Testis (tissue), 3 donors: ENCODE data around the gene KCNQ5. TPM values are rescaled to one million over a fixed set of nuclear protein-coding genes. Genes with fewer than 3 reads are reported as not detected.

Experiments used
- DNase-seq: peaks from one replicate; pipeline ENCODE4 v3.0.0-alpha.2; 2019
- H3K27ac ChIP-seq, 2 donors: fragments of 200-600 bp; sonication (generic); one replicate each; pipeline ENCODE4 v1.5.1; 2019
- H3K27me3 ChIP-seq: fragments of 200-600 bp; sonication (generic); one replicate; pipeline ENCODE4 v1.5.1; 2019
- H3K36me3 ChIP-seq: fragments of 200-600 bp; sonication (generic); one replicate; pipeline ENCODE4 v1.5.1; 2017; ENCODE audit warnings: low read depth; ENCODE audit errors: missing control alignments
- H3K4me1 ChIP-seq: fragments of 200-600 bp; sonication (generic); one replicate; pipeline ENCODE4 v1.5.1; 2019
- H3K4me3 ChIP-seq, 2 donors: fragments of 200-600 bp; sonication (generic); one replicate each; pipeline ENCODE4 v1.5.1; 2017 to 2019
- H3K9me3 ChIP-seq: fragments of 200-600 bp; sonication (generic); one replicate; pipeline ENCODE4 v1.5.1; 2017
- POLR2A ChIP-seq: fragments of 450-650 bp; IDR thresholded peaks from one replicate; pipeline ENCODE4 v1.6.1; 2017; ENCODE audit warnings: antibody characterized with exemption, mild to moderate bottlenecking, moderate library complexity
- WGBS, 2 donors: methylation state at CpG; one replicate each; pipeline ENCODE4 v1.1.5; 2018; 5-methylcytosine and 5-hydroxymethylcytosine counted together
- intact Hi-C: fragments of 100-400 bp; cut with DNase I; formaldehyde crosslinking; loops from one replicate; pipeline ENCODE4 v1.15.1; 2023; ENCODE audit warnings: low total_unique reads
- polyA plus RNA-seq: library from polyadenylated mRNA; stranded (reverse); fragments of 350-450 nt; fragmentation: Illumina TruSeq; extraction: RNeasy Lipid Tissue Mini Kit (QIAGEN cat#74804); gene quantifications from one replicate; pipeline ENCODE4 v1.2.3, GENCODE V29; 2014; ENCODE audit warnings: low read depth, low replicate concordance; ENCODE audit not compliant: insufficient read depth
- total RNA-seq, 2 donors: library from RNA; depleted of rRNA; stranded (reverse); fragments of >200 nt; gene quantifications; one replicate each; pipeline ENCODE4 v1.2.3, GENCODE V29; 2016
- TF ChIP-seq, protein P1 (sequence below), 3 experiments: fragments of 450-650 bp in 2 of 3; fragments of 200-600 bp in 1 of 3; sonication (generic) in 1 of 3; IDR thresholded peaks; one replicate each; pipeline ENCODE4 v1.5.1; 2016 to 2019; ENCODE audit warnings: antibody characterized with exemption in 3 of 3, mild to moderate bottlenecking in 2 of 3, moderate library complexity in 1 of 3

Gene KCNQ5
- total and polyA plus RNA-seq, 3 donors from 2014 or later = 0.43 to 1.1 (median 0.73) TPM

DNA sequence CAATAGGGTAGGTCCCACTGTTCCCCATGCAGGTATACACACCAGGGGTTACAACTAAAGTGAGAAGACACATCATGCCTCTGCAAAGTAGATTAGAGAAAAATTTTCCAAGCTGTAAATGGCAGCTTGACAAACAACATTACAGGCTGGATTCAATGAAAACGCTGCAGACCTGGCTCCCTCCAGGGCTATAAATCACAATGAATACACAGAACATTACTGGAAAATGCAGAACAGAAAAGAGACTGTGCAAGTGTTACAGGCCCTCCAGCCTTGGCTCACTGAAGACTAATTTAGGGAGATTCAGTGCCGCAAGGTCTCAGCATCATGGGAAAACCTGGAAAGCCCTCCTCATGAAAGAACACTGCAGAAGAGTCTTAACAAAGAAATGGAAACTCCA lies 395.6 kb downstream of the KCNQ5 start:
- H3K4me1 ChIP-seq = no peaks in the 10 kb centered on the region
- no peaks in the 10 kb centered on the region for H3K9me3 ChIP-seq
- no peak for DNase-seq
- TF ChIP-seq POLR2A = no peak
- H3K36me3 ChIP-seq = no peaks in the 10 kb centered on the region
- H3K27ac ChIP-seq = no peak overlapping the region
- 41 to 46% methylated on average over 2 of the region's 2 CpGs for WGBS, 2 donors
- intact Hi-C loops = no loop called here
- no peak overlapping the region for H3K4me3 ChIP-seq
- no peaks in the 10 kb centered on the region for H3K27me3 ChIP-seq

DNA sequence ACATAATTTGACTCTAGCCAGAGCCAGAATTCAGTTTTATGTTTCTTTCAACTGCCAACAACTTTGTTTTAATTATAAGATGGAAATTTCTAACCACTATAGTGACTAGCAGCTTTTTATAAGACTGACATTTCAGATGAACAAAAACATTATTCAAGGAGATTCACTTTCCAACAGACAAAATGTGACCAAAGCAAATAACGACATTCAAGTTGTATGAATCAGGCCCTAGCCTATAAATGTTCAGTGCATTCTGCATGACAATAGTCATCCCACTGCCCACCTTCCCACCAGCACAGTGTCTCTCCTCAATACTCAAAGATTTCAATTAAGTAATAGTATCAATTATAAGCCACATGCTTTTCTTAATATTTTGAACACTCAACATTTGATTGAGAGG lies 402.7 kb downstream of the KCNQ5 start:
- Histone ChIP-seq H3K4me1 (no peaks in the 10 kb centered on the region), H3K27ac (no peak overlapping the region), H3K36me3 (no peaks in the 10 kb centered on the region), H3K4me3 (no peak overlapping the region), H3K9me3 (no peaks in the 10 kb centered on the region), H3K27me3 (no peaks in the 10 kb centered on the region)
- TF ChIP-seq POLR2A = no peak
- TF ChIP-seq, protein P1, sequence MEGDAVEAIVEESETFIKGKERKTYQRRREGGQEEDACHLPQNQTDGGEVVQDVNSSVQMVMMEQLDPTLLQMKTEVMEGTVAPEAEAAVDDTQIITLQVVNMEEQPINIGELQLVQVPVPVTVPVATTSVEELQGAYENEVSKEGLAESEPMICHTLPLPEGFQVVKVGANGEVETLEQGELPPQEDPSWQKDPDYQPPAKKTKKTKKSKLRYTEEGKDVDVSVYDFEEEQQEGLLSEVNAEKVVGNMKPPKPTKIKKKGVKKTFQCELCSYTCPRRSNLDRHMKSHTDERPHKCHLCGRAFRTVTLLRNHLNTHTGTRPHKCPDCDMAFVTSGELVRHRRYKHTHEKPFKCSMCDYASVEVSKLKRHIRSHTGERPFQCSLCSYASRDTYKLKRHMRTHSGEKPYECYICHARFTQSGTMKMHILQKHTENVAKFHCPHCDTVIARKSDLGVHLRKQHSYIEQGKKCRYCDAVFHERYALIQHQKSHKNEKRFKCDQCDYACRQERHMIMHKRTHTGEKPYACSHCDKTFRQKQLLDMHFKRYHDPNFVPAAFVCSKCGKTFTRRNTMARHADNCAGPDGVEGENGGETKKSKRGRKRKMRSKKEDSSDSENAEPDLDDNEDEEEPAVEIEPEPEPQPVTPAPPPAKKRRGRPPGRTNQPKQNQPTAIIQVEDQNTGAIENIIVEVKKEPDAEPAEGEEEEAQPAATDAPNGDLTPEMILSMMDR (IDR thresholded peaks at IDR 0.05) = no peak
- intact Hi-C loops = no loop called here
- DNase-seq = no peak
- WGBS, 2 donors = 83 to 91% methylated on average over 1 of the region's 1 CpG

DNA sequence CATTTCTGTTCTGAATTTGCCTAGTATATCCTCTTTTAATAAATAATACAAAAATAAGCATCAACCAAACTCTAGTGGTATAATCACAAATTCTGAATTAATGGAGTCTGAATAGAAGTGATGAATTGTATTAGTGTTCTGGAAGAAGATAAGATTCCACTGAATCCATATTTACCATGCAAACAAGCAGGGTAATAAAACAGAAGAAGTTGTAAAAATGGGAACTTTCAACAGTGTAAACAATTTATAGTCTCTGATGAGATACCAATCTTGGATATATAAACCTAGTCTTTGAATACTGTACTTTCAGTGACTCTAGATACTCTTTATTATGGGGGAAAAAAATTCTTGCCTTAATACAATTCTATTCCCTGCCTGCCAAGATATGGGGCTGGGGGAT lies 405.8 kb downstream of the KCNQ5 start:
- H3K27me3 ChIP-seq = no peaks in the 10 kb centered on the region
- H3K4me3 ChIP-seq = no peak overlapping the region
- no peak overlapping the region for H3K27ac ChIP-seq
- H3K36me3 ChIP-seq = no peaks in the 10 kb centered on the region
- no peaks in the 10 kb centered on the region for H3K9me3 ChIP-seq
- intact Hi-C loops = no loop called here
- no peaks in the 10 kb centered on the region for H3K4me1 ChIP-seq
- no peak for DNase-seq
- no peak for TF ChIP-seq POLR2A
- TF ChIP-seq, protein P1 (IDR thresholded peaks at IDR 0.05) = no peak

DNA sequence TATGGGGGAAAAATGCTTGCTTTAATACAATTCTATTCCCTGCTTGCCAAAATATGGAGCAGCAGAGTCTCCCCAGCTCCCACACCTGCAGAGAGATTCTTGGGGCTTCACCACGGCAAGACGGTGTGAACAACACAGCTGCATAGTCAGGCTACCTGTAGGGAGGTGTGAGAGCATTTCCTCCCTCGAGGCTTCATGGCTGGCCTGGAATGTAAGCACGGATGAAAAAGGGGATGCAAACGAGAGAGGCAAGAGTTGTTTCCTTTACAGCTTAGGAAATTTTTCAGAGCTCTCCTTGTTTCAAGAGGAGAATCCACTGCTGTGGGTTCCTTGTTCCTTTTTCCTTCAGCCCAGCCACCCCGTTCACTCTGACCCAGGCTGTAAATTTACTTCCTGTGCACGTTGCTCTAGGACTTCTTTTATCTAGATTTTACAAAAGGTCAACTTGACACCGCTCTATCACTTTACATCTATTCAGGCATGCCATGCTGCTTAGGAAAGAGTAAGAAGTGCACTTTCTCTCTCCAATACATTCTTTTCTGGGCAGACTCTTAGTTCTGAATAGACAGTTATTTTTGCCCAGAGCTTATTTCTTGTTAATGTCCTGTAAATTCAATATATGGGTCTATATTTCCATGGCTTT lies 406.4 kb downstream of the KCNQ5 start:
- H3K9me3 ChIP-seq = no peaks in the 10 kb centered on the region
- 56 to 66% methylated on average over 8 of the region's 8 CpGs for WGBS, 2 donors
- intact Hi-C loops = no loop called here
- H3K4me1 ChIP-seq = no peaks in the 10 kb centered on the region
- DNase-seq = no peak
- H3K27me3 ChIP-seq = no peaks in the 10 kb centered on the region
- H3K4me3 ChIP-seq = no peak overlapping the region
- H3K36me3 ChIP-seq = no peaks in the 10 kb centered on the region
- no peak for TF ChIP-seq POLR2A
- TF ChIP-seq, protein P1 (IDR thresholded peaks at IDR 0.05) = no peak
- H3K27ac ChIP-seq = no peak overlapping the region

DNA sequence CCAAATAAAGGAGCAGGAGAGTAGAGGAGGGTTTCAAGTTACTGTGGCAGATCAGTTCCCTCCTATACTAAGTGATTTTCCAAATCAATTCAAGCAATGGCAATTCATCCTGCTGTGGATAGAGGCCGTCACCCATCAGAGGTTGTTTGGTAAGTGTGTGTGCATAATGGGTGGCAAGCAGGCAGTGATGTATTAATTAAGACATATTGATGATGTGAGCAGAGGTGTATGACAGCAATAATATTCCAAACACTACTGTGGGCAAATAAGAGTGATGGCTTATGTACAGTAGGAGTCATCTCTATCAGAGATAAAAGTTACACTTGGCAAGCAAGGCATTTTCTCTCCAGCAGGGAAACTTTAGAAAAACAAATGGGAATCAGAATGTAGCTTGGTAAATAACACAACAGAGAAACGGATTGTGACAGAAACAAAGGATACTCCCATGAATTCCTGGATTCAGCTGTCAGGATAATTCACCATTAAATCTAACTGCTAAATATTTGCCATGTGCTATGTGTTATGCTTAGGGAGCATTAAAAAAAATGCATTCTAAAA lies 407.1 kb downstream of the KCNQ5 start:
- Histone ChIP-seq H3K4me1 (no peaks in the 10 kb centered on the region), H3K9me3 (no peaks in the 10 kb centered on the region), H3K36me3 (no peaks in the 10 kb centered on the region), H3K4me3 (no peak overlapping the region), H3K27ac (no peak overlapping the region), H3K27me3 (no peaks in the 10 kb centered on the region)
- intact Hi-C loops = no loop called here
- TF ChIP-seq, protein P1 (IDR thresholded peaks at IDR 0.05) = no peak
- no peak for TF ChIP-seq POLR2A
- WGBS, 2 donors = 56 to 69% methylated on average over 2 of the region's 2 CpGs
- DNase-seq = no peak
